Measurements from ENCODE around the gene AP4S1. TPM values are rescaled to one million over a fixed set of nuclear protein-coding genes. Genes with fewer than 3 reads are reported as not detected.
"Not testable (repeated sequence)": the region's sequence is repeated elsewhere in the genome, so short reads cannot be mapped to it uniquely, and the experiment has no call there.

The AP4S1 gene
- total RNA-seq, 1 donor from 2014 or later: 6.7 TPM

- no peak for ATAC-seq (ENCODE audit: poor library complexity)
- intact Hi-C loops (cut with DNase I): no loop called here
- DNase-seq: no peak
These were observed 5.0 kb downstream of the AP4S1 start for GRCh38 chr14:31030469-31030868.

DNA sequence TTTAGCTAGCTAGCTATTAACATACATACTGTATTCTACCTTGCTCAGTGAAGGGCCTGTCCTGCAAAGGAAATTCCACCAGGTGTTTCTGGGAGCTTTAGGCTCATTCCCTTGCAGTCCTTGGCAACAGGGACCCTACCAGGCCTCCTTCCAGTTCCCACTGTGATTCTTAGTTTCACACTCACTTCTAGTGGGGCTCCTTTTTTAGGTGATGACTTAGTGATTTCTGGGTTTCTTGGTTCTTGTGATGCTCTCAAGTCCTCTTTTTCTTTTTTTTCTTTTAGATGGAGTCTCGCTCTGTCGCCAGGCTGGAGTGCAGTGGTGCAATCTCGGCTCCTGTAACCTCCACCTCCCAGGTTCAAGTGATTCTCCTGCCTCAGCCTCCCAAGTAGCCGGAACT lies 11.1 kb downstream of the AP4S1 start:
- intact Hi-C loops (cut with DNase I): no loop called here
- DNase-seq: no peak
- no peak for ATAC-seq (ENCODE audit: poor library complexity)

DNA sequence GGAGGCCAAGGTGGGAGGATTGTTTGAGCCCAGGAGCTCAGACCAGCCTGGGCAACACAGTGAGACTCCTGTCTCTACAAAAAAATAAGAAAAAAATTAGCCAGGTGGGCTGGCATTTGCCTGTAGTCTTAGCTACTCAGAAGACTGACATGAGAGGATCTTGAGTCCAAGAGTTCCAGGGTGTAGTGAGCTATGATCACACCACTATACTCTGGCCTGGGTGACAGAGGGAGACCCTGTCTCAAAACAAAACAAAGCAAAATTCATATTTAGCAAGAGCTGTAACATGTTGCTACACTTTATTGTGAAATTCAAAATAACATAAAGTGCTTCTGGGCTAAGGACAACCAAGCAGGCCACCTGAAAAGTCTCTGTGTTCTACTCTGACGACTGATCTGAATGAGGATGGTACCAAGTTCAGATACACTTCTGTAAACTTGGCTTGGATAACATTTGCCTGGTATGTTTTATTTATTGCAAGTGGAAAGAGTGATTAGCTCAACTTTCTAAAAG lies 12.3 kb downstream of the AP4S1 start:
- intact Hi-C loops (cut with DNase I): no loop called here
- ATAC-seq (ENCODE audit: poor library complexity) (no peak), DNase-seq (no peak)

- intact Hi-C loops (cut with DNase I): no loop called here
- ATAC-seq (ENCODE audit: poor library complexity) (no peak), DNase-seq (no peak)
These were observed 13.2 kb downstream of the AP4S1 start for GRCh38 chr14:31038521-31039166.

DNA sequence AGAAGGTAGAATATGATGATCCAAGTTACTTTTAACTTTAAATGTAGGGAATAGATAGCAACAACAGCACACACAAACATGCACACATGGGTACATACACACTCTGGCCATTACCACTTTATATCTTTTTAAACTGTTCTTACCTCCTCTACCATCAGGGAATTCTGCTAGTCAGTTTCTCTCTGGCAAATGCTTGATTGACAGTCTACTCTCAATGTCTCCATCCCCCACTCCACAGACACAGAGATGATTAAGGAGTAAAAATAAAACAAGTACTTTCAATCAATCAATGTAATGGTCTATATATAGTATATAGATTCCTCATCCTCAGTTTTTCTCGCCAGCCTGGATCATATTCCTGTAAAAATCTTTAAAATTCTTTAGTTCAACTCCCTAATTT lies 16.9 kb downstream of the AP4S1 start:
- ATAC-seq (ENCODE audit: poor library complexity) (no peak), DNase-seq (no peak)

DNA sequence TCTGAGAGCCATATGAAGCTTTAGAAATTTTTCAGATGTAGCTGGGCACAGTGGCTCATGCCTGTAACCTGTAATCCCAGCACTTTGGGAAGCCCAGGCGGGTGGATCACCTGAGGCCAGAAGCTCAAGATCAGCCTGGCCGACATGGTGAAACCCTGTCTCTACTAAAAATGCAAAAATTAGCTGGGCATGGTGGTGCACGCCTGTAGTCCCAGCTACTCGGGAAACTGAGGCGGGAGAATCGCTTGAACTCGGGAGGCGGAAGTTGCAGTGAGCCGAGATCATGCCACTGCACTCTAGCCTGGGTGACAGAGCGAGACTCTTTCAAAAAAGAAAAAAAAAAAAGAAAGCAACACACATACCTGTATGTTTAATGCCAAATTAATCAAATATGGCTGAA lies 17.4 kb downstream of the AP4S1 start:
- ATAC-seq (ENCODE audit: poor library complexity); intact Hi-C loops (cut with DNase I); DNase-seq: not testable (repeated sequence)

More for the DNA sequence above, 16.9 kb downstream of the AP4S1 start:
- intact Hi-C loops (cut with DNase I): no loop called here

GRCh38 chr14:31043379-31043778 lies 17.9 kb downstream of the AP4S1 start:
- no peak for ATAC-seq (ENCODE audit: poor library complexity)
- intact Hi-C loops (cut with DNase I): no loop called here
- no peak for DNase-seq

DNA sequence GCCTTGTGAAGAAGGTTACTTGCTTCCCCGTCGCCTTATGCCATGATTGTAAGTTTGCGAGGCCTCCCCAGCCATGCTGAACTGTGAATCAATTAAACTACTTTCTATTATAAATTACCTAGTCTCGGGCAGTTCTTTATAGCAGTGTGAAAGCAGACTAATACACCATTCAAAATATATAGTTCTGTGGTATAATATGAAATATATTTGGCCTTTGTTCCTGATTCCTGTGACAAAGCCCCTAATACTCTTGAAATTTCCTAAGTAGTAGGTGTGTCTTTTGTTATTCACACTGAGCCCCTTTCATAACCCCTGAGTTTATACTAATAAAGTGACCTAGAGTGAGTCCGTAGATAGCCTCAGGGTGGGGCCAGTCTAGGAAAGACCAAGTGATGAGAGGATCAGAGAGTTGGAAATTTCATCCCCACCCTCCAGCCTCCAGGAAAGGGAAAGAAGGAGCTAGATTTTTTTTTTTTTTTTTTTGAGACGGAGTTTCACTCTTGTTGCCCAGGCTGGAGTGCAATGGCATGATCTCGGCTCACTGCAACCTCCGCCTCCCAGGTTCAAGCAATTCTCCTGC lies 20.1 kb downstream of the AP4S1 start:
- no peak for DNase-seq
- ATAC-seq (ENCODE audit: poor library complexity): no peak
- intact Hi-C loops (cut with DNase I): no loop called here

- DNase-seq: no peak
- ATAC-seq (ENCODE audit: poor library complexity): no peak
- intact Hi-C loops (cut with DNase I): no loop called here
These were observed 22.1 kb downstream of the AP4S1 start for GRCh38 chr14:31047503-31047902.

DNA sequence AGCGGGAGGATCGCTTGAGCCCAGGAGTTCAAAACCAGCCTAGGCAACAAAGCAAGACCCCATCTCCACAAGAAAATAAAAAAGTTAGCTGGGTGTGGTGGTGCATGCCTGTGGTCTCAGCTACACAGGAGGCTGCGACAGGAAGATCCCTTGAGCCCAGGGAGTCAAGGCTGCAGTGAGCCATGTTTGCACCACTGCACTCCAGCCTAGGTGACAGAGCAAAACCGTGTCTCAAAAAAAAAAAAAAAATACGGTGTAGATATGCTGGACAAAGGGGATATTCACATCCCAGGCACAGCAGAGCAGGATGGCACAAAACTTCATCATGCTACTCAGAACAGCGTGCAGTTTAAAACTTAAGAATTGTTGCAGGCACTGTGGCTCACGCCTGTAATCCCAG lies 25.6 kb downstream of the AP4S1 start:
- ATAC-seq (ENCODE audit: poor library complexity): no peak
- no peak for DNase-seq
- intact Hi-C loops (cut with DNase I): no loop called here

- no peak for ATAC-seq (ENCODE audit: poor library complexity)
- intact Hi-C loops (cut with DNase I): no loop called here
These were observed 26.1 kb downstream of the AP4S1 start for GRCh38 chr14:31051511-31051910.

DNA sequence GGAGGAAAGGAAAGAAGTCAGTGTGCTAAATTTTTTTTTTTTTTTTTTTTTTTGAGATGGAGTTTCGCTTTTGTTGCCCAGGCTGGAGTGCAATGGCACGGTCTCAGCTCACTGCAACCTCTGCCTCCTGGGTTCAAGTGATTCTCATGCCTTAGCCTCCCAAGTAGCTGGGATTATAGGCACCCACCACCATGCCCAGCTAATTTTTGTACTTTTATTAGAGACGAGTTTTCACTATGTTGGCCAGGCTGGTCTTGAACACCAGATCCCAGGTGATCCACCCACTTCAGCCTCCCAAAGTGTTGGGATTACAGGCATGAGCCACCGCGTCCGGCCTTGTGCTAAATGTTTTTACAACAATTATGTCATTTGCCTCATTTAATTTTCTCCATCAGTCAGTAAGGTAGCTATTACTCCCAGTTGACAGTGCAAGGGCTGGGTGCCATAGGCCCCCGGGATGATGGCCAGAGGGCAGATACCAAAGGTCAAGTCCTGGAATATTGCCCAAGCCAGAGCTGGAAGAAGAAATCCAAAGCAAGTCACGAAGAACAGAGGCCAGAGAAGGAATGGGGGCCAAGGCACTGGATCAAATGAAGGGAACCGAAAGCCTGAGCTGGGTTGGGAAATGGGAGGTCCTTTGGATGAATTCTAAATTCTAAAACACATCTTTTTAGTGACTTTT lies 27.6 kb downstream of the AP4S1 start:
- intact Hi-C loops (cut with DNase I): not testable (repeated sequence)
- peak; percentile 76 for ATAC-seq (ENCODE audit: poor library complexity)

More at GRCh38 chr14:31051511-31051910, 26.1 kb downstream of the AP4S1 start:
- no peak for DNase-seq

DNA sequence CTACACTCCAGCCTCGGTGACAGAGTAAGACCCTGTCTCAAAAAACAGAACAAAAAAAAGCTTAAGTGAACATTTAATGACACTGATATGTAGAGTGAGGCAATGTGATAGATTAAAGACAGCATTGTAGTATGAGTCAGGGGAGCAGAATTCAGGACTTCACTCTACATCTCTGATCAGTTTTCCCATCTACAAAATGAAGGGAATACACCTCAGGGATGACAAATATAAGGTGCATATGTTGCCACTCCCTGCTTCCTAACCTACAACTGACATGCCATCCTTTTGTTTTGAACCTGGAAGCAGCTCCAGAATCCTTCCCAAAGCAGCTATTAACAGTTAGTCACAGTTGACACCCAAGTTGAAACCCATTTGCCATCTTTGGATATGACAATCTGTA lies 31.6 kb downstream of the AP4S1 start:
- ATAC-seq (ENCODE audit: poor library complexity): no peak
- no peak for DNase-seq
- intact Hi-C loops (cut with DNase I): no loop called here

More for the DNA sequence above, 27.6 kb downstream of the AP4S1 start:
- DNase-seq: peak; percentile 89

DNA sequence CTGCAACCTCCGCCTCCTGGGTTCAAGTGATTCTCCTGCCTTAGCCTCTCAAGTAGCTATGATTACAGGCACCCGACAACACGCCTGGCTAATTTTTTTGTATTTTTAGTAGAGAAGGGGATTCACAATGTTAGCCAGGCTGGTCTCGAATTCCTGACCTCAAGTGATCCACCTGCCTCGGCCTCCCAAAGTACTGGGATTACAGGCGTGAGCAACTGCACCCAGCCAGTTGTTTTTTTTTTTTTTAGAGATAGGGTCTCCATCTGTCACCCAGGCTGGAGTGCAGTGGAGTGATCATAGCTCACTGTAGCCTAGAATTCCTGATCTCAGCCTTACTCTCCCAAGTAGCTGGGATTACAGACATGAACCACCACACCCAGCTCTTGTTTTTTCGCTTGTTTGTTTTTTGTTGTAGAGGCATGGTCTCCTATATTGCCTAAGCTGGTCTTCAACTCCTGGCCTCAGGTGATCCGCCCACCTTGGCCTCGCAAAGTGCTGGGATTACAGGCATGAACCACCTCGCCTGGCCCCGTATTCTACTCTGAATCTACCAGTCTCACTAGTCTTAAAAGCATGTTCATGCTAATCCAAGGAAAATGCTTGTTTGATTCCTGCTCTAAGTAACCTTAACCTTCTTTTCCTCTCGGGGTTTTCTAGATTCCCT lies 32.4 kb downstream of the AP4S1 start:
- no peak for DNase-seq
- ATAC-seq (ENCODE audit: poor library complexity): no peak
- intact Hi-C loops (cut with DNase I): no loop called here

- intact Hi-C loops (cut with DNase I): no loop called here
- peak; percentile 71 for DNase-seq
- peak; percentile 92 for ATAC-seq (ENCODE audit: poor library complexity)
These were observed 33.9 kb downstream of the AP4S1 start for GRCh38 chr14:31059152-31059924.

GRCh38 chr14:31060253-31060875 lies 34.9 kb downstream of the AP4S1 start:
- DNase-seq (no peak), ATAC-seq (ENCODE audit: poor library complexity) (no peak)
- intact Hi-C loops (cut with DNase I): no loop called here

DNA sequence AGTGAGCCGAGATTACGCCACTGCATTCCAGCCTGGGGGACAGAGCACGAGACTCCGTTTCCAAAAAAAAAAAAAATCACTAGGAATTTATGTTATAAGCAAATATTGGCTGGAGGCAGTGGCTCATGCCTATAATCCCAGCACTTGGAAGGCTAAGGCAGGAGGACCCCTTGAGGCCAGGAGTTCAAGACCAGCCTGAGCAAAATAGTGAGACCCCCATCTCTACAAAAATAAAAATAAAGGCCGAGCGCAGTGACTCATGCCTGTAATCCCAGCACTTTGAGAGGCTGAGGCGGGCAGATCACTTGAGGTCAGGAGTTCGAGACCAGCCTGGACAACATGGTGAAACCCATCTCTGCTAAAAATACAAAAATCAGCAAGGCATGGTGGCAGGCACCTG lies 37.5 kb downstream of the AP4S1 start:
- DNase-seq; ATAC-seq (ENCODE audit: poor library complexity); intact Hi-C loops (cut with DNase I): not testable (repeated sequence)

GRCh38 chr14:31068235-31068634 lies 42.8 kb downstream of the AP4S1 start:
- intact Hi-C loops (cut with DNase I): no loop called here
- DNase-seq (no peak), ATAC-seq (ENCODE audit: poor library complexity) (peak; percentile 43)

Data from Right ventricle myocardium superior (tissue), 1 donor.